ENCODE data around the gene CCL19. TPM values are rescaled to one million over a fixed set of nuclear protein-coding genes. Genes with fewer than 3 reads are reported as not detected.
A peak's percentile ranks its signal among the peaks of the same experiment; 100 is the strongest.

The CCL19 gene
- total RNA-seq, 2 donors from 2014 or later = not detected

GRCh38 chr9:34662526-34663302 lies 28.4 kb downstream of the CCL19 start, which contains the start of gene CCL27:
TSS of gene CCL27 (minus strand) at chr9:34662657. CDS start at chr9:34662633, 24 bp downstream.
- peak within 1 kb of the TSS; percentile 79 for H3K27ac Mint-ChIP-seq
- ATAC-seq (replicated peaks) = no peak
- H3K4me1 Mint-ChIP-seq = peaks cover 36% of the 10 kb centered on the region
- H3K4me3 Mint-ChIP-seq = peak within 1 kb of the TSS; percentile 89
- H3K9me3 Mint-ChIP-seq = no peaks in the 10 kb centered on the region
- no peaks in the 10 kb centered on the region for H3K27me3 Mint-ChIP-seq
- peaks cover 9% of the 10 kb centered on the region for H3K36me3 Mint-ChIP-seq (ENCODE audit: low read depth)

- Mint-ChIP-seq H3K36me3 (ENCODE audit: low read depth) (peaks cover 9% of the 10 kb centered on the region), H3K27ac (no peak overlapping the region), H3K9me3 (no peaks in the 10 kb centered on the region), H3K4me1 (peaks cover 41% of the 10 kb centered on the region), H3K4me3 (no peak overlapping the region), H3K27me3 (no peaks in the 10 kb centered on the region)
- peak; percentile 24 for ATAC-seq (replicated peaks)
Observed at GRCh38 chr9:34659592-34660253, 31.4 kb downstream of the CCL19 start.

- peak overlapping the region; percentile 20 for H3K27ac Mint-ChIP-seq
- no peak overlapping the region for H3K4me3 Mint-ChIP-seq
- no peaks in the 10 kb centered on the region for H3K9me3 Mint-ChIP-seq
- H3K36me3 Mint-ChIP-seq (ENCODE audit: low read depth) = peaks cover 9% of the 10 kb centered on the region
- ATAC-seq (replicated peaks) = no peak
- H3K4me1 Mint-ChIP-seq = peaks cover 33% of the 10 kb centered on the region
- no peaks in the 10 kb centered on the region for H3K27me3 Mint-ChIP-seq
Observed at GRCh38 chr9:34658461-34658860, 32.6 kb downstream of the CCL19 start.

GRCh38 chr9:34656992-34657391 lies 34.1 kb downstream of the CCL19 start:
- H3K9me3 Mint-ChIP-seq = no peaks in the 10 kb centered on the region
- no peak overlapping the region for H3K27ac Mint-ChIP-seq
- H3K27me3 Mint-ChIP-seq = no peaks in the 10 kb centered on the region
- peaks cover 36% of the 10 kb centered on the region for H3K4me1 Mint-ChIP-seq
- ATAC-seq (replicated peaks) = no peak
- H3K4me3 Mint-ChIP-seq = no peak overlapping the region
- peaks cover 9% of the 10 kb centered on the region for H3K36me3 Mint-ChIP-seq (ENCODE audit: low read depth)

GRCh38 chr9:34655394-34655793 lies 35.7 kb downstream of the CCL19 start:
- Mint-ChIP-seq H3K27ac (peak overlapping the region; percentile 80), H3K4me1 (peaks cover 28% of the 10 kb centered on the region), H3K27me3 (no peaks in the 10 kb centered on the region), H3K4me3 (no peak overlapping the region), H3K36me3 (ENCODE audit: low read depth) (peaks cover 10% of the 10 kb centered on the region), H3K9me3 (no peaks in the 10 kb centered on the region)
- no peak for ATAC-seq (replicated peaks)

GRCh38 chr9:34654323-34655051 lies 36.6 kb downstream of the CCL19 start:
- no peak for ATAC-seq (replicated peaks)
- Mint-ChIP-seq H3K36me3 (ENCODE audit: low read depth) (peaks cover 15% of the 10 kb centered on the region), H3K27me3 (no peaks in the 10 kb centered on the region), H3K4me1 (peaks cover 27% of the 10 kb centered on the region), H3K9me3 (no peaks in the 10 kb centered on the region), H3K4me3 (no peak overlapping the region), H3K27ac (no peak overlapping the region)

- Mint-ChIP-seq H3K36me3 (ENCODE audit: low read depth) (peaks cover 26% of the 10 kb centered on the region), H3K9me3 (no peaks in the 10 kb centered on the region), H3K4me3 (peak overlapping the region; percentile 8), H3K27me3 (no peaks in the 10 kb centered on the region), H3K4me1 (peaks cover 35% of the 10 kb centered on the region), H3K27ac (peak overlapping the region; percentile 79)
- ATAC-seq (replicated peaks) = no peak
Observed at GRCh38 chr9:34653151-34654072, 37.7 kb downstream of the CCL19 start.

- no peaks in the 10 kb centered on the region for H3K27me3 Mint-ChIP-seq
- ATAC-seq (replicated peaks) = no peak
- no peaks in the 10 kb centered on the region for H3K9me3 Mint-ChIP-seq
- peak overlapping the region; percentile 69 for H3K4me3 Mint-ChIP-seq
- peaks cover 42% of the 10 kb centered on the region for H3K4me1 Mint-ChIP-seq
- H3K27ac Mint-ChIP-seq = peak overlapping the region; percentile 79
- peaks cover 34% of the 10 kb centered on the region for H3K36me3 Mint-ChIP-seq (ENCODE audit: low read depth)
Observed at GRCh38 chr9:34652602-34653000, 38.5 kb downstream of the CCL19 start.

- ATAC-seq (replicated peaks) = peak; percentile 92
- H3K4me3 Mint-ChIP-seq = peak within 1 kb of the TSS; percentile 69
Observed at GRCh38 chr9:34651876-34652601, 39.0 kb downstream of the CCL19 start, which contains the start of gene IL11RA. TSS of gene IL11RA (plus strand) at chr9:34652185. CDS start at chr9:34655218, 3,033 bp downstream.

GRCh38 chr9:34651321-34651720 lies 39.8 kb downstream of the CCL19 start:
- Mint-ChIP-seq H3K9me3 (no peaks in the 10 kb centered on the region), H3K27ac (peak overlapping the region; percentile 79), H3K4me1 (peaks cover 45% of the 10 kb centered on the region), H3K36me3 (ENCODE audit: low read depth) (peaks cover 40% of the 10 kb centered on the region), H3K27me3 (no peaks in the 10 kb centered on the region), H3K4me3 (no peak overlapping the region)
- no peak for ATAC-seq (replicated peaks)

More at GRCh38 chr9:34651876-34652601, 39.0 kb downstream of the CCL19 start, which contains the start of gene IL11RA:
- H3K36me3 Mint-ChIP-seq (ENCODE audit: low read depth) = peaks cover 39% of the 10 kb centered on the region
- H3K9me3 Mint-ChIP-seq = no peaks in the 10 kb centered on the region
- peak within 1 kb of the TSS; percentile 79 for H3K27ac Mint-ChIP-seq
- no peaks in the 10 kb centered on the region for H3K27me3 Mint-ChIP-seq
- H3K4me1 Mint-ChIP-seq = peaks cover 45% of the 10 kb centered on the region

- H3K4me3 Mint-ChIP-seq = no peak overlapping the region
Observed at GRCh38 chr9:34650816-34651215, 40.3 kb downstream of the CCL19 start.

GRCh38 chr9:34648673-34649072 lies 42.4 kb downstream of the CCL19 start:
- Mint-ChIP-seq H3K27ac (no peak overlapping the region), H3K4me3 (peak overlapping the region; percentile 95), H3K27me3 (no peaks in the 10 kb centered on the region), H3K4me1 (peaks cover 33% of the 10 kb centered on the region), H3K36me3 (ENCODE audit: low read depth) (peaks cover 40% of the 10 kb centered on the region), H3K9me3 (no peaks in the 10 kb centered on the region)
- ATAC-seq (replicated peaks) = no peak

More at GRCh38 chr9:34650816-34651215, 40.3 kb downstream of the CCL19 start:
- ATAC-seq (replicated peaks) = no peak
- Mint-ChIP-seq H3K9me3 (no peaks in the 10 kb centered on the region), H3K27me3 (no peaks in the 10 kb centered on the region), H3K36me3 (ENCODE audit: low read depth) (peaks cover 40% of the 10 kb centered on the region), H3K27ac (no peak overlapping the region), H3K4me1 (peaks cover 45% of the 10 kb centered on the region)

- peak; percentile 9 for ATAC-seq (replicated peaks)
- H3K9me3 Mint-ChIP-seq = no peaks in the 10 kb centered on the region
- peak overlapping the region; percentile 88 for H3K27ac Mint-ChIP-seq
- H3K4me3 Mint-ChIP-seq = peak overlapping the region; percentile 95
- peaks cover 27% of the 10 kb centered on the region for H3K4me1 Mint-ChIP-seq
- H3K36me3 Mint-ChIP-seq (ENCODE audit: low read depth) = peaks cover 40% of the 10 kb centered on the region
- H3K27me3 Mint-ChIP-seq = no peaks in the 10 kb centered on the region
Observed at GRCh38 chr9:34647651-34648050, 43.4 kb downstream of the CCL19 start.
